NCI-H2029 treated with DMSO at 0.1 percent for 48 hours (cell line): Measurements from ENCODE around the gene TRAM2.
A peak's percentile ranks its signal among the peaks of the same experiment; 100 is the strongest.

Source experiments
- DNase-seq: peaks from one replicate; lab custom pipeline; 2025; lab: John Stamatoyannopoulos, UW

The TRAM2 gene

GRCh38 chr6:52566853-52567279, 10.0 kb downstream of the TRAM2 start:
- DNase-seq: no peak

- DNase-seq: no peak
These were observed 10.7 kb downstream of the TRAM2 start for GRCh38 chr6:52566201-52566600.

GRCh38 chr6:52564856-52565255, 12.0 kb downstream of the TRAM2 start:
- DNase-seq: no peak

GRCh38 chr6:52562911-52563310, 13.9 kb downstream of the TRAM2 start:
- no peak for DNase-seq

- no peak for DNase-seq
These were observed 16.4 kb downstream of the TRAM2 start for GRCh38 chr6:52560462-52560861.

- no peak for DNase-seq
These were observed 18.4 kb downstream of the TRAM2 start for GRCh38 chr6:52558266-52559000.

- no peak for DNase-seq
These were observed 19.2 kb downstream of the TRAM2 start for GRCh38 chr6:52557389-52558265.

GRCh38 chr6:52555518-52556233, 21.2 kb downstream of the TRAM2 start:
- no peak for DNase-seq

GRCh38 chr6:52554684-52555280, 22.1 kb downstream of the TRAM2 start:
- no peak for DNase-seq

GRCh38 chr6:52553719-52554118, 23.1 kb downstream of the TRAM2 start:
- no peak for DNase-seq

GRCh38 chr6:52553158-52553557, 23.7 kb downstream of the TRAM2 start:
- no peak for DNase-seq

GRCh38 chr6:52552278-52552643, 24.6 kb downstream of the TRAM2 start:
- DNase-seq: no peak

- DNase-seq: peak; percentile 99
These were observed 25.2 kb downstream of the TRAM2 start for GRCh38 chr6:52551483-52552277.

GRCh38 chr6:52550870-52551269, 26.0 kb downstream of the TRAM2 start:
- no peak for DNase-seq

GRCh38 chr6:52550014-52550575, 26.8 kb downstream of the TRAM2 start:
- DNase-seq: no peak

GRCh38 chr6:52549428-52549827, 27.4 kb downstream of the TRAM2 start:
- no peak for DNase-seq

- DNase-seq: no peak
These were observed 27.9 kb downstream of the TRAM2 start for GRCh38 chr6:52548999-52549398.

- DNase-seq: no peak
These were observed 28.5 kb downstream of the TRAM2 start for GRCh38 chr6:52548353-52548713.

GRCh38 chr6:52547647-52548352, 29.1 kb downstream of the TRAM2 start:
- no peak for DNase-seq

GRCh38 chr6:52546678-52547077, 30.2 kb downstream of the TRAM2 start:
- DNase-seq: no peak

- DNase-seq: no peak
These were observed 30.7 kb downstream of the TRAM2 start for GRCh38 chr6:52546192-52546591.
